GM18520 (cell line): ENCODE measurements around the gene PIGH.
"Not testable (repeated sequence)": the region's sequence is repeated elsewhere in the genome, so short reads cannot be mapped to it uniquely, and the experiment has no call there.

ENCODE experiments used
- ATAC-seq: cut with Tn5 transposase; IDR thresholded peaks from one replicate; pipeline ENCODE4 v1.9.1; 2021; ENCODE audit not compliant: unreplicated experiment

The PIGH gene

DNA sequence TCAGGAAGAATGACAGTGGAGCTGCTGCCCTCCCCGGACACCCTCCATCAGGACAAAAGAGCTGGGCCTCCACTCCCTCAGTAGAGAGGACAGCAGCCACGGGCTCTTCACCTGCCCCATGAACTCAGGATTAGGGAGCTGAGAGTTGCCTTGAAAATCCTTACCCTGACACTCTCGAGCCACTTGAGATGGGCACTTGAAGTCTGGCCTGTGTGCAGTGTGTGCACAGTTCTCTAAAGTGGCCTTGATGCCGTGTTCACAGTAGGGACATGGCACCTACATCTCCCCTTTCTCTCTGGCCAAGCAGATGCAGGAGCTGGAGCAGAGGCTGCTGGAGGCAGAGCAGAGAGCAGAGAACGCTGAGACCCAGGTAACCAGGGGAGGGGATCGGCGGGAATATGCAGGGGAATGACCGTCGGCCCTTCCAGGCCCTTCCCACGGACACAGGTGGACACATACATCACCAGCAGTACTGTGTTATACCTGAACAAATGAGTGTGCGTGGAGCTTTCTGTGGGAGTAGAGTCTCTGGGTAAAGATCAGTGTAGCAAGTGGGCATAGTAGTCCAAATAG, 44.5 kb downstream of the PIGH start:
- ATAC-seq, result no peak

DNA sequence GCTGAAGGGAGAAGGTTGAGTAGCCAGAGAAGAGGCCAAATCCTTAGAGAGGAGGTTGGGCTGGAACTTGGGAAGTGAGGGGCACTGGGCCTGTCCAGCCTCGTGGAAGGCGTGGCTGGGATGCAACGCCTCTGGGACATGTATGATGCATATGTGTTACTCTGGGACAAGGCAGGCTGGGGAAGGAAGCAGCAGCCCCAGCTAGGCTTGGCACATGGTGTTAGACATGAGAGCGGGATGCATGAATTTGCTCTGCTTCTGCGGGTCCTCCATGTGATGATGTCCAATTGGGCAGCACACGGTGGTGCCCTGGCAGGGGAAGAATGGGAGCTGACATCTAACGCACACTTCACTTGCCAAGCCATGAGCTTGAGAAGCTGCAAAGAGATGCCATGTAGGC, 45.7 kb downstream of the PIGH start:
- ATAC-seq, result no peak

DNA sequence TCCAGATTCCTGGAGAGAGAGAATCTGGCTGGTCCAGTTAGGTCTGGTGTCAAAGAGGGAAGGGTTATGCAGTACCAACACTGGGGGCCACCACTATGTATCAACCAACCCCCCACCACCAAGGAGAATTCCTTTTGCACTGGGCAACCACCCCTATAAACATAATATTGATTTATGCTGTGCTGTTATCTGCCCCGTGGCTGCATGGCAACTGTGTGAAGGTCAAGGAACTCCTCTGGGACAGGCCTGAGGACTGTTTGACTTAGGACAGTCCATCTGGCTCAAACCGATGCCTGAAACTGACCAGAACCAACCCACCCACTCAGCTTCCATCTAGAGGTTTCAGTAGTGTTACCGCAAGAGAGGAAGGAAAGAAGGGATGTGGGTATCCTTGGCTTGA, 46.5 kb downstream of the PIGH start:
- no peak for ATAC-seq

DNA sequence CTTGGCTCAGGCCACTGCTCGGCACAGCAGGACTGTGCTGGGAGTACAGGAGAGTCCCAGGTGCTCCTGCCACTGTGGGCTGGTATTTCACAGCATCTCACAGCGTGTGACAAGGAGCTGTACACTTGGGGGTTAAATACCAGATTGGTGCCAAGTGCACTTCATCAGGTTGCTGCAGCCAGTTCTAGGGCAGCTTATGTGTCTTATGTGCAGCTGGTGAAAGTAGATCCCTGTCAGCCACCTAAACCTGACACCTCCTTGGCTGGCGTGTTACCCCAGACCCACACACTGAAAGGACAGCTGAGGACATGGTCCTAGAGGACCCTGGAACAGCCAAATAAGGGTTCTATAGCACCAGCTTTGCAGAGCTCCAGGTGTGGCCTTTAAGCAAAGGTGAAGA, 48.1 kb downstream of the PIGH start:
- ATAC-seq, result no peak

DNA sequence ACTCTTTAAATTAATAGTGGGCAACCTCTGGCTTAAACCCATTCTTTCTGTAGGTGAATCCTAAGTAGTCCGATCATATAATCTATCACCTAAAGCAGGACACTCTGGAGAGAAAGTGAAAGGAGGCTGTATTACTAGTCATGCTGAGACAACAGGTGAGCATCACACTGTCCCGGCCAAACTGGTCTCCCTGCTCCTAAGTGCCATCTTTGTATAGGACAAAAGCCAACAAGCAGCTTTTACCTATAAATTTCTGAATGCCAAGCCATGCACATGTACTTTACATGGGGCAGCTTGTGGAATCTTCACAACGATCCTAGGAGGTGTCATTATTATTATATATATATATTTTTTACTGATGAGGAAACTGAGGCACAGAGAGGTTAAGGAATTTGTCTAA, 48.9 kb downstream of the PIGH start:
- no peak for ATAC-seq

DNA sequence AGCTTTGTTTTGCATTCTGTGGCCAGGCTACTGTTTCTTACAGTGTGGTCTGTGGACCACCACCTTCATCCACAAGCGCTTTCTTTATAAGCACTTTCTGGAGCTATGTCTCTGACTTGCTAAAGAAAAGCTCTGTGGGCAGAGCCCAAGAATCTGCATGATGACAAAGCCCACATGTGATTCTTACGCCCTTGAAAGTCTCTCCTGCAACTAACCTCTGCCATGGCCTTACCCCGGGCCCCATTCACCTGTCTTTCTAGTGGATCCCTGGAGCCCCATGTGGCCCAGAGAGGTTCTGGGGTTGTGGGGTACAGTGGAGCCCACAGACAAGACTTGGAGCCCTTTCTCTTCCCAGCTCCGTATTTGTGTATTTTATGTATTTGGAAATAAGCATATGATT, 50.3 kb downstream of the PIGH start:
- ATAC-seq, result no peak

DNA sequence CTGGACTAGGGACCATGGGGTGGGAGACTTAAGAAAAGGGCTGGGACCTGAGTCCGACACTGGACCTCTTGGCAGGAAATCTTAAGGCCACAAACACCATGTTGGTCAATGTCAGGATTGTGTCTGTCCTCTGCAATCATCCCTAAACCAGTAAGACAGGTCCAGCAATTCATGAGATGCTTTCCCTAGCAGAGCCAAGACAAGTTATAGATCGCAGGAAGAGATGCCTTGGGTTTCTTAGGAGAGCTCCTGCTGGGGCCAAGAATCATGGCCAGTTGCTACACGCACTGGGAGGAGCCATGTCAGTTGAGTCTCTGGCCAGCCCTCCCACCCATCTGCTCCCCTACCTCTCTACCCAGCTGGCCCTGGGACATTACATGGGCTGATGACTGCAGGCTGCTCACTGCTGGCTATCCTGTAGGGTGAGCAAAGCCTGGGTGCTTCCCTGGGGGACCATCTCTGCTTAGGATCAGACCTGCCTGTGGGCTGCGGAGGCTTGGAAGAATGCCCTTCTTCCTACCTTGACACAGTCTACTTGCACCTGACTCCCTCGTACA, 52.8 kb downstream of the PIGH start:
- ATAC-seq, result no peak

DNA sequence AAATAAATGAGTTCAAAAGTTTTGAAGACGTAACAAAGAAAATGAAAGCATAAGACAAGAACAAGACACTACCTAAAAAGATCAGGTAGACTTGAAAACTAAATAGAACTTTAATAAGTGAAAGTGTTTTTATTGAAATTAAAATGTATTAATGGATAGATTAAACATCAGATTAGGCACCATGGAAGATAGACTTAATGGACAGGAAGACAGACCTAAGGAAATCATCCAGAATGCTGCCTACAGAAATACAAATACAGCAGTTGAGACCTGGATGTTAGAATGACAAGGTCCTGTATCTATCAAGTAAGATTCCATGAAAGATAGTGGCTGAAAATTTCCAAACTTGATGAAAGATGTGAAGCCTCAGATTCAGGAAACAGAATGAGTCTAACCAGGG, 55.5 kb downstream of the PIGH start:
- ATAC-seq, result no peak

DNA sequence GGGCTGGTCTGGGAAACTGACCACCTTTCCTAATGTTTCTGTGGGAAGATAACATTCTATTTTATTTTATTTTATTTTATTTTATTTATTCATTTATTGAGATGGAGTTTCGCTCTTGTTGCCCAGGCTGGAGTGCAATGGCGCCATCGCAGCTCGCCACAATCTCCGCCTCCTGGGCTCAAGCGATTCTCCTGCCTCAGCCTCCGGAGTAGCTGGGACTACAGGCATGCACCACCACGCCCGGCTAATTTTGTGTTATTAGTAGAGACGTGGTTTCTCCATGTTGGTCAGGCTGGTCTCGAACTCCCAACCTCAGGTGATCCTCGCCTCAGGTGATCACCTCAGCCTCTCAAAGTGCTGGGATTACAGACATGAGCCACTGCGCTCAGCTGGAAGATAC, 57.4 kb downstream of the PIGH start:
- ATAC-seq, result not testable (repeated sequence)

DNA sequence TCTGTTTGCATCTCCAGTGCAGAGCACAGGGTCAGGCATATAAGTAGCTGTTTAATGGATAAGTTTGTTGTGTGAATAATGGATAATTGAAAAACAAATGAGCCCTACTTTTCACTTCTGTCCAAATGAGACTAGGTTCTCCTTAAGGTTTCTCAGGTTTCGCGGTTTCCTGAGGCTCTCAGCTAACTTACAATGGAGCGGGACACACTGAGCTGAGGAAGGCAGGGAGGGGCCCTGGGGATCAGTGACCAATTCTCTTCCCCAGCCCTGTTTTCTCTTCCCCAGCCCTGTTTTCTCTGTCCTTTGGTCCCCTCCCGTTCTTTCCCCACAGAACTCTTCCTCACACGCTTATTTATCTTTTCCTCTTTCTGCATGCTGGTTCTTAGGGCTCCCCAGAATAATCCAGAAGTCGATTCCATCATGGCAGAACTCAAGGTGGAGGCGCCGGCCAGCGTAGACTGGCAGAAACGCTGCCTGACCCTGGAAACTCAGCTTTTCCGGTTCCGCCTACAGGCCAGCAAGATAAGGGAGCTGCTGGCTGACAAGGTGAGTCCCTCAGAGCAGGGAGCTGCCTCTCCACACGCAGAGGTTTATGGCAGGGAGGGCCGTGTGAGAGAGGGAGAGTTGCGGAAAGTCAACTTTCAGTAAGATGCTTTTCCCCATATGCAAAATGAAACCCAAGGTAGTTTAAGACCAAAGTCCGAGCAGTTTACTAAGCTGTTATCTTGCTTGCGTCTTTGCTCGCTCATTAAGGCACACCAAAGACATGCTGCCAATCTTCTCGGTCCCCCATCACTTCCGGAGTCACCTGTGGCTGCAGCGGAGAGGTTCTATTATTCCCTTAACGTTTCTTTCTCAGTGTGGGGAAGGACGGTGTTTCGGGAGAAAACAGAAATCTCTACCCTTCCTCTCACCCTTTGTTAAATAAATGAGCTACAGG, 58.4 kb downstream of the PIGH start:
- no peak for ATAC-seq
